Stimulated activated naive CD8-positive, alpha-beta T cell treated with anti-CD3 and anti-CD28 coated beads, Interleukin-15, Interleukin-2, amounts not matched to agents 100 ng/mL and 50 ng/mL, for 24 hours (primary cell): ENCODE results near the gene CELF4.

ENCODE experiments used
- H3K27ac Mint-ChIP-seq: one replicate; pipeline ENCODE4 v1.8.0; 2021; ENCODE audit warnings: mild to moderate bottlenecking, mixed read lengths
- H3K27me3 Mint-ChIP-seq: one replicate; pipeline ENCODE4 v1.8.0; 2021; ENCODE audit warnings: mixed read lengths
- H3K36me3 Mint-ChIP-seq: one replicate; pipeline ENCODE4 v1.8.0; 2021; ENCODE audit warnings: low read depth, mixed read lengths
- H3K4me1 Mint-ChIP-seq: one replicate; pipeline ENCODE4 v1.8.0; 2021; ENCODE audit warnings: low read depth, mixed read lengths
- H3K4me3 Mint-ChIP-seq: one replicate; pipeline ENCODE4 v1.8.0; 2021; ENCODE audit warnings: mild to moderate bottlenecking, mixed read lengths
- H3K9me3 Mint-ChIP-seq: one replicate; pipeline ENCODE4 v1.8.0; 2021; ENCODE audit warnings: mixed read lengths

The CELF4 gene

GRCh38 chr18:37489011-37489410 is 76.6 kb downstream of the CELF4 start:
- Mint-ChIP-seq H3K27ac (no peak overlapping the region), H3K9me3 (no peaks in the 10 kb centered on the region), H3K4me3 (no peak overlapping the region), H3K27me3 (peaks cover 56% of the 10 kb centered on the region), H3K36me3 (no peaks in the 10 kb centered on the region), H3K4me1 (no peaks in the 10 kb centered on the region)

GRCh38 chr18:37487400-37487867 is 78.2 kb downstream of the CELF4 start:
- H3K4me1 Mint-ChIP-seq, result no peaks in the 10 kb centered on the region
- H3K27me3 Mint-ChIP-seq, result peaks cover 63% of the 10 kb centered on the region
- no peaks in the 10 kb centered on the region for H3K9me3 Mint-ChIP-seq
- no peak overlapping the region for H3K27ac Mint-ChIP-seq
- no peak overlapping the region for H3K4me3 Mint-ChIP-seq
- no peaks in the 10 kb centered on the region for H3K36me3 Mint-ChIP-seq

GRCh38 chr18:37486848-37487247 is 78.8 kb downstream of the CELF4 start:
- Mint-ChIP-seq H3K4me1 (no peaks in the 10 kb centered on the region), H3K27me3 (peaks cover 67% of the 10 kb centered on the region), H3K27ac (no peak overlapping the region), H3K4me3 (no peak overlapping the region), H3K36me3 (no peaks in the 10 kb centered on the region), H3K9me3 (no peaks in the 10 kb centered on the region)

- no peak overlapping the region for H3K27ac Mint-ChIP-seq
- H3K4me1 Mint-ChIP-seq, result no peaks in the 10 kb centered on the region
- peaks cover 66% of the 10 kb centered on the region for H3K27me3 Mint-ChIP-seq
- H3K4me3 Mint-ChIP-seq, result no peak overlapping the region
- H3K9me3 Mint-ChIP-seq, result no peaks in the 10 kb centered on the region
- no peaks in the 10 kb centered on the region for H3K36me3 Mint-ChIP-seq
These were observed 80.4 kb downstream of the CELF4 start for GRCh38 chr18:37484983-37485834.

- H3K27ac Mint-ChIP-seq, result no peak overlapping the region
- H3K4me3 Mint-ChIP-seq, result no peak overlapping the region
- no peaks in the 10 kb centered on the region for H3K4me1 Mint-ChIP-seq
- peaks cover 64% of the 10 kb centered on the region for H3K27me3 Mint-ChIP-seq
- H3K36me3 Mint-ChIP-seq, result no peaks in the 10 kb centered on the region
- H3K9me3 Mint-ChIP-seq, result no peaks in the 10 kb centered on the region
These were observed 81.4 kb downstream of the CELF4 start for GRCh38 chr18:37483984-37484819.

- no peaks in the 10 kb centered on the region for H3K4me1 Mint-ChIP-seq
- no peak overlapping the region for H3K4me3 Mint-ChIP-seq
- H3K36me3 Mint-ChIP-seq, result no peaks in the 10 kb centered on the region
- no peaks in the 10 kb centered on the region for H3K9me3 Mint-ChIP-seq
- peaks cover 56% of the 10 kb centered on the region for H3K27me3 Mint-ChIP-seq
- no peak overlapping the region for H3K27ac Mint-ChIP-seq
These were observed 82.2 kb downstream of the CELF4 start for GRCh38 chr18:37483221-37483971.

GRCh38 chr18:37482433-37482832 is 83.2 kb downstream of the CELF4 start:
- Mint-ChIP-seq H3K27me3 (peaks cover 47% of the 10 kb centered on the region), H3K9me3 (no peaks in the 10 kb centered on the region), H3K4me3 (no peak overlapping the region), H3K27ac (no peak overlapping the region), H3K4me1 (no peaks in the 10 kb centered on the region), H3K36me3 (no peaks in the 10 kb centered on the region)

GRCh38 chr18:37482002-37482401 is 83.6 kb downstream of the CELF4 start:
- Mint-ChIP-seq H3K27me3 (peaks cover 42% of the 10 kb centered on the region), H3K4me1 (no peaks in the 10 kb centered on the region), H3K27ac (no peak overlapping the region), H3K36me3 (no peaks in the 10 kb centered on the region), H3K4me3 (no peak overlapping the region), H3K9me3 (no peaks in the 10 kb centered on the region)

- H3K9me3 Mint-ChIP-seq, result no peaks in the 10 kb centered on the region
- no peaks in the 10 kb centered on the region for H3K4me1 Mint-ChIP-seq
- no peak overlapping the region for H3K27ac Mint-ChIP-seq
- H3K36me3 Mint-ChIP-seq, result no peaks in the 10 kb centered on the region
- no peak overlapping the region for H3K4me3 Mint-ChIP-seq
- peaks cover 37% of the 10 kb centered on the region for H3K27me3 Mint-ChIP-seq
These were observed 84.1 kb downstream of the CELF4 start for GRCh38 chr18:37481491-37481890.

GRCh38 chr18:37481072-37481471 is 84.5 kb downstream of the CELF4 start:
- H3K27ac Mint-ChIP-seq, result no peak overlapping the region
- H3K4me3 Mint-ChIP-seq, result no peak overlapping the region
- no peaks in the 10 kb centered on the region for H3K36me3 Mint-ChIP-seq
- no peaks in the 10 kb centered on the region for H3K9me3 Mint-ChIP-seq
- H3K27me3 Mint-ChIP-seq, result peaks cover 33% of the 10 kb centered on the region
- H3K4me1 Mint-ChIP-seq, result no peaks in the 10 kb centered on the region

GRCh38 chr18:37476611-37477295 is 88.8 kb downstream of the CELF4 start:
- H3K27me3 Mint-ChIP-seq, result peaks cover 3% of the 10 kb centered on the region
- no peak overlapping the region for H3K27ac Mint-ChIP-seq
- no peaks in the 10 kb centered on the region for H3K36me3 Mint-ChIP-seq
- H3K4me3 Mint-ChIP-seq, result no peak overlapping the region
- H3K9me3 Mint-ChIP-seq, result no peaks in the 10 kb centered on the region
- H3K4me1 Mint-ChIP-seq, result no peaks in the 10 kb centered on the region

GRCh38 chr18:37476182-37476581 is 89.4 kb downstream of the CELF4 start:
- H3K27ac Mint-ChIP-seq, result no peak overlapping the region
- no peaks in the 10 kb centered on the region for H3K9me3 Mint-ChIP-seq
- no peaks in the 10 kb centered on the region for H3K4me1 Mint-ChIP-seq
- no peaks in the 10 kb centered on the region for H3K27me3 Mint-ChIP-seq
- no peak overlapping the region for H3K4me3 Mint-ChIP-seq
- H3K36me3 Mint-ChIP-seq, result no peaks in the 10 kb centered on the region

- H3K4me3 Mint-ChIP-seq, result no peak overlapping the region
- H3K27ac Mint-ChIP-seq, result no peak overlapping the region
- no peaks in the 10 kb centered on the region for H3K27me3 Mint-ChIP-seq
- H3K4me1 Mint-ChIP-seq, result no peaks in the 10 kb centered on the region
- no peaks in the 10 kb centered on the region for H3K36me3 Mint-ChIP-seq
- H3K9me3 Mint-ChIP-seq, result no peaks in the 10 kb centered on the region
These were observed 92.3 kb downstream of the CELF4 start for GRCh38 chr18:37473195-37473840.

- no peaks in the 10 kb centered on the region for H3K36me3 Mint-ChIP-seq
- no peak overlapping the region for H3K27ac Mint-ChIP-seq
- H3K4me3 Mint-ChIP-seq, result no peak overlapping the region
- H3K9me3 Mint-ChIP-seq, result no peaks in the 10 kb centered on the region
- no peaks in the 10 kb centered on the region for H3K4me1 Mint-ChIP-seq
- no peaks in the 10 kb centered on the region for H3K27me3 Mint-ChIP-seq
These were observed 94.0 kb downstream of the CELF4 start for GRCh38 chr18:37471637-37472036.
